GM12865 (cell line): Measurements from ENCODE around the gene EPS8L2.
A peak's percentile ranks its signal among the peaks of the same experiment; 100 is the strongest.

ENCODE experiments used
- DNase-seq: peaks from one replicate; pipeline ENCODE4 v3.0.0; 2010; ENCODE audit warnings: low read depth
- H3K4me3 ChIP-seq: 2 replicates; pipeline ENCODE4 v1.5.1; 2011; ENCODE audit warnings: mild to moderate bottlenecking, low read depth, low read length, control low read depth
- CTCF ChIP-seq: IDR thresholded peaks from 2 replicates; pipeline ENCODE4 v1.5.1; 2011; ENCODE audit warnings: low read length, control low read depth, low read depth, inconsistent platforms; ENCODE audit not compliant: insufficient read depth; ENCODE audit errors: missing control alignments

The EPS8L2 gene

GRCh38 chr11:748007-748359 lies 42.0 kb downstream of the EPS8L2 start:
- DNase-seq, result no peak
- no peak for TF ChIP-seq CTCF
- H3K4me3 ChIP-seq, result peak overlapping the region; percentile 74

GRCh38 chr11:749731-750130 lies 43.7 kb downstream of the EPS8L2 start:
- H3K4me3 ChIP-seq, result no peak overlapping the region
- DNase-seq, result no peak
- TF ChIP-seq CTCF, result no peak

- no peak for DNase-seq
- H3K4me3 ChIP-seq, result no peak overlapping the region
- TF ChIP-seq CTCF, result no peak
Observed at GRCh38 chr11:760236-760635, 54.2 kb downstream of the EPS8L2 start.

GRCh38 chr11:761526-762108 lies 55.6 kb downstream of the EPS8L2 start:
- DNase-seq, result no peak
- H3K4me3 ChIP-seq, result no peak overlapping the region
- TF ChIP-seq CTCF, result no peak

GRCh38 chr11:762421-763072 lies 56.5 kb downstream of the EPS8L2 start:
- no peak overlapping the region for H3K4me3 ChIP-seq
- TF ChIP-seq CTCF, result peak; percentile 13
- no peak for DNase-seq

GRCh38 chr11:763073-763463 lies 57.0 kb downstream of the EPS8L2 start:
- no peak for TF ChIP-seq CTCF
- H3K4me3 ChIP-seq, result no peak overlapping the region
- no peak for DNase-seq
